Central memory CD8-positive, alpha-beta T cell (primary cell): ENCODE results near the gene UBXN6.

Source experiments
- ATAC-seq: fragments of 150-1000 bp; cut with Tn5 transposase; replicated peaks from 2 replicates; pipeline ENCODE4 v1.10.0; 2022; ENCODE audit warnings: mild to moderate bottlenecking, moderate FRiP score, moderate number of reproducible peaks; ENCODE audit not compliant: poor library complexity, severe bottlenecking; ENCODE audit errors: extremely low read depth
- DNase-seq, 2 donors: peaks; one replicate each; pipeline ENCODE4 v3.0.0; 2021; ENCODE audit warnings: low spot score in 2 of 2
- H3K27ac Mint-ChIP-seq: one replicate; pipeline ENCODE4 v1.8.0; 2022; ENCODE audit warnings: low read depth, mild to moderate bottlenecking, moderate library complexity, mixed read lengths
- H3K27me3 Mint-ChIP-seq: one replicate; pipeline ENCODE4 v1.8.0; 2022; ENCODE audit warnings: mixed read lengths
- H3K36me3 Mint-ChIP-seq: one replicate; pipeline ENCODE4 v1.8.0; 2022; ENCODE audit warnings: mild to moderate bottlenecking, moderate library complexity, mixed read lengths; ENCODE audit not compliant: insufficient read depth
- H3K4me1 Mint-ChIP-seq: one replicate; pipeline ENCODE4 v1.8.0; 2022; ENCODE audit warnings: mixed read lengths
- H3K4me3 Mint-ChIP-seq: one replicate; pipeline ENCODE4 v1.8.0; 2022; ENCODE audit warnings: mild to moderate bottlenecking, moderate library complexity, mixed read lengths
- H3K9me3 Mint-ChIP-seq: one replicate; pipeline ENCODE4 v1.8.0; 2022; ENCODE audit warnings: mixed read lengths

UBXN6 gene, protein sequence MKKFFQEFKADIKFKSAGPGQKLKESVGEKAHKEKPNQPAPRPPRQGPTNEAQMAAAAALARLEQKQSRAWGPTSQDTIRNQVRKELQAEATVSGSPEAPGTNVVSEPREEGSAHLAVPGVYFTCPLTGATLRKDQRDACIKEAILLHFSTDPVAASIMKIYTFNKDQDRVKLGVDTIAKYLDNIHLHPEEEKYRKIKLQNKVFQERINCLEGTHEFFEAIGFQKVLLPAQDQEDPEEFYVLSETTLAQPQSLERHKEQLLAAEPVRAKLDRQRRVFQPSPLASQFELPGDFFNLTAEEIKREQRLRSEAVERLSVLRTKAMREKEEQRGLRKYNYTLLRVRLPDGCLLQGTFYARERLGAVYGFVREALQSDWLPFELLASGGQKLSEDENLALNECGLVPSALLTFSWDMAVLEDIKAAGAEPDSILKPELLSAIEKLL

DNA sequence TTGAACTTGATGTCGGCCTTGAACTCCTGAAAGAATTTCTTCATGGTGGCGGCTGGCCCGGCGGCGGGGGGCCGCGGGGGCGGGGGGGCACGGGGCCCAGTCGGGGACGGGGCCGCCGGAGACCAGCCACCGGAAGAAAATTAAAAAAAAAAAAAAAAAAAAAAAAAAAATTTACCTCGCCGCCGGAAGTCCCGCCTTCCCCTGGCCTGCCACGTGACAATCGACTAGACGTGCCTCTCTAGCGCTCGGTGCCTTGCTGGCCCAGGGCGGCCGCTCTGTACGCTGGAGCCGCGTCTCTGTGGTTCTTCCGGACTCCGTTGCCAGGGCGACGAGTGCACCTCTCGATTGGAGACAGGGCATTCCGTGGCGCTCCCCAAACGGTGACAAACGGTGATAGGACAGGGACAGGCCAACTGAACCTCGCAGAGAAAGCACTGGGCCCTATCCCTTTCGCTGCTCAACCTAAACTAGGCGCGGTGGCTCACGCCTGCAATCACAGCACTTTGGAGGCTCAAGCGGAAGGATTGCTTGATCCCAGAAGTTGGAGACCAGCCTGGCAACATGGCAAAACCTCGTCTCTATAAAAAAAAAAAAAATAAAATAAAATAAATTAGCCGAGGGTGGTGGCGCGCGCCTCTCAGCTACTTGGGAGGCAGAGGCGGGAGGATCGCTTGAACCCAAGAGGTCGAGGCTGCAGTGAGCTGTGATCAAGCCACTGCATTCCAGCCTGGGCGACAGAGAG is at the start of gene UBXN6:
Gene UBXN6, minus strand, starts transcription at position 141 of the 742 bp plus-strand sequence. Its CDS starts 97 bp downstream, at position 44.
- no peaks in the 10 kb centered on the region for H3K27me3 Mint-ChIP-seq
- H3K27ac Mint-ChIP-seq = peak within 1 kb of the TSS; percentile 96

DNA sequence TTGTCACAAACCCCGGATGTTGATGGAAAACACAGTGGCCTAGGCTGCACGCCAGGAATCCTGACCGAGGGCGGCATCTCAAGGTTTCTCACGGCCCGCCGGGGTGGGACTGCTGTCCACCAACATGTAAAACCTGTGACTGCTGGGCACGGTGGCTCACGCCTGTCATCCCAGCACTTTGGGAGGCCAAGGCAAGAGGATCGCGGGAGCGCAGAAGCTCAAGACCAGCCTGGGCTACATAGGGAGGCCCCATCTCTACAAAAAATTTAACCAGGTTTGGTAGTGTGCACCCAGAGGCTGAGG is 49.5 kb upstream of the UBXN6 start:
- no peaks in the 10 kb centered on the region for H3K27me3 Mint-ChIP-seq

More for the DNA sequence above, at the start of gene UBXN6:
- ATAC-seq (peak; percentile 98), DNase-seq (peak; percentile 93 to 96)
- Mint-ChIP-seq H3K4me3 (peak within 1 kb of the TSS; percentile 87), H3K4me1 (peaks cover 17% of the 10 kb centered on the region), H3K36me3 (peaks cover 11% of the 10 kb centered on the region), H3K9me3 (no peaks in the 10 kb centered on the region)

DNA sequence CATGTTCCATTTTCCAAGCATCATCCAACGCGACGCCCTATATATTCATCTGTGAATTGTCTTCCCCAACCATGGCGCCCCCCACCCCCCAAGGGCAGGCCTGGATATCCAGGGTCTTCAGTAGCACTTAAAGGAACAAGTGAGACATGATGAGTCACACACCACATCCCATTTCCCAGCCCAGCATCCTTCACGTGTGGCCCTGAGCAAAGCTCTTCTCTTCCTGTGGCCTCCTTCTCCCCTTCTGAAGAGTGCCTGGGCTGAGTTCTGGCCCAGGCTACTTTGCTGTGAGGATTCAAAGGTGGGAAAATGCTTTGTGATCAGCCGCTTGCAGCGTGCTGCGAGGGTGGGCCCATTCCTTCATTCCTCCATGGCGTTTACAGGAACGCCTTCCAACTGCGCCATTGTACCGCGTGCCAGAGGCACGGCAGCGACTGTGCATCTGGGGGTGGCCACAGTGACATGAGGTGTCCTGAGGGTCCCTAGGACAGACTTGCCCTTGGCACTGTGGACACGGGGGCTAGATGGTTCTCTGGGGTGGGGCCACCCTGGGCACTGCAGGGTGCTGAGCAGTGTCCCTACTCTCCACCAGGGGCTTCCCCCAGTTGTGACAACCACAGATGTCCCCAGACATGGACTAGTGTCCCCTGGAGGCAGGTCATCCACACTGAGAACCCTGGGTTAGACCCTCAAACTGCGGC is 49.0 kb upstream of the UBXN6 start:
- H3K27ac Mint-ChIP-seq = peak overlapping the region; percentile 64
- DNase-seq = no peak
- H3K9me3 Mint-ChIP-seq = no peaks in the 10 kb centered on the region
- peaks cover 2% of the 10 kb centered on the region for H3K36me3 Mint-ChIP-seq
- H3K4me3 Mint-ChIP-seq = no peak overlapping the region
- peaks cover 13% of the 10 kb centered on the region for H3K4me1 Mint-ChIP-seq
- no peak for ATAC-seq
- H3K27me3 Mint-ChIP-seq = no peaks in the 10 kb centered on the region

More for the DNA sequence above, 49.5 kb upstream of the UBXN6 start:
- peaks cover 13% of the 10 kb centered on the region for H3K4me1 Mint-ChIP-seq
- H3K36me3 Mint-ChIP-seq = peaks cover 2% of the 10 kb centered on the region
- no peaks in the 10 kb centered on the region for H3K9me3 Mint-ChIP-seq
- DNase-seq (no peak), ATAC-seq (no peak)
- H3K4me3 Mint-ChIP-seq = no peak overlapping the region
- no peak overlapping the region for H3K27ac Mint-ChIP-seq

DNA sequence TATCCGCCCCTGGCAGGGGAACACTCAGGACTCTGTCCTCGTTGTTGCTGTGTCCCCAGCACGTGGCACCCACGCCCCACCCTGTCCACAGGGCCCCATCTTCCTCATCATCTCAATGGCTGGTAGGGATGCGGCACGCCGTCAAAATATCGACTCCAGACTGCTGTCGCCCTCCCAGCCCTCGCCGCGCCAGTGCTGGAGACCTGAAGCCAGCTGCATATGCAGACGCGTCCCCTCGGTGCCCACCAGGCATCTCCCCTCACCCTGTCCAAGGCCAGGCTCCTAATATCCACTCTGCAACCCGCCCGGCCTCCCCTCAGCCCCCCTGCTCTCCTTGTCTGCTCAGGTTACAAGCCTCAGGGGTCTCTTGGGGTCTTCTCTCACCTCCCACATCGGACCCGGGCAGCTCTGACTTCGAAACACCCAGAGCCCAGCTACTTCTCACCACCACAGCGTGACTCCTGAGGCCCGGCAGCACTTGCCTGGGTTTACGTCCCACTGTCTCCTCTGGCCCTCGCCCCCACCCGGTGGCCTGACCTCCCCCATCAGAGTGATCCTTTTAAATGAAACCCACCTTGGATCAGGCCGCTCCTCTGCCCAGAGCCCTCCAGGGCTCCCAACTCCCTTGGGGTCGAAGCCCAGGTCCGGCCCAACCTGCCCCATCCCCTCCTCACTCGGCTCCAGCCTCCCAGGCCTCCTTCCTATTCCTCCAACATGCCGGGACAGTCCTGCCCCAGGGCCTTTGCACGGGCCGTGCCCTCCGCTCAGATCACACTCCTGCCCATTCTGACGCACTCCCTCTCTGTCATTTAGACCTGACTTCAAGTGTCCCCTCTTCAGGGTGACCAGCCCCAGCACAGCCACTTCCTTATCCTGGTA is 48.2 kb upstream of the UBXN6 start:
- peaks cover 2% of the 10 kb centered on the region for H3K36me3 Mint-ChIP-seq
- H3K27ac Mint-ChIP-seq = peak overlapping the region; percentile 64
- H3K9me3 Mint-ChIP-seq = no peaks in the 10 kb centered on the region
- no peak for DNase-seq
- H3K4me1 Mint-ChIP-seq = peaks cover 13% of the 10 kb centered on the region
- H3K4me3 Mint-ChIP-seq = no peak overlapping the region
- no peak for ATAC-seq
- no peaks in the 10 kb centered on the region for H3K27me3 Mint-ChIP-seq

DNA sequence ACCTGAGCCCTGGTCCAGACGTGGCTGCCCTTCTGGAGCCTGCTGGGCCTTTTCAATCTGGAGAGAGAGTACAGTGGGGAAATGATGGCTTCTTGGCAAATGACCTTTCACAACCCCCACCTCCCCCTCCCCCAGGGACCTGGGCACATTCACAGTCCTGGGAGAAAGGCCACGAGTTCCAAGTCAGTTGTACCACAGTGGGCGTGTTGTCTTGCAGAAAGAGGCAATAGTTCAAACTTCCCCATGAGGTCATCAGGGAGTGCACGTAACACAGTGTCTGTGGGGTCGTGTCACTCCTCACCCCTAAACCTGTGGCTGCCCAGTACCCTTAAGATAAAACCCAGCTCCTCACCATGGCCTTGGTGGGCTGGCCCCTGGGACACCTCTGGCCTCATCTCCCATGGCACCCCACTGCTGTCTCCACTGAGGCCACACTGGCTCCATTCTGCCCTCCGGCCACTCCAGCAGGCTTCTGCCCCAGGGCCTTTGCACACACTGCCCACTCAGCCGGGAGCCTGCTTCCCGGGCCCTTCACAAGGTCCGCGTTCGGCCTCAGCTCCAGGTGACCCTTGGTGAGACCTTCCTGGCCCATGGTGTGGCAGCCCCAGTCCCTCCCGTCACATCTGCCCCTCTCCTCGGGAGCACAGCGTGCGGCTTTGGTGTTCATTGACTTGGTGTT is 47.4 kb upstream of the UBXN6 start:
- Mint-ChIP-seq H3K9me3 (no peaks in the 10 kb centered on the region), H3K4me1 (peaks cover 13% of the 10 kb centered on the region), H3K4me3 (no peak overlapping the region), H3K27ac (no peak overlapping the region), H3K27me3 (no peaks in the 10 kb centered on the region), H3K36me3 (peaks cover 4% of the 10 kb centered on the region)
- no peak for ATAC-seq
- DNase-seq = no peak

DNA sequence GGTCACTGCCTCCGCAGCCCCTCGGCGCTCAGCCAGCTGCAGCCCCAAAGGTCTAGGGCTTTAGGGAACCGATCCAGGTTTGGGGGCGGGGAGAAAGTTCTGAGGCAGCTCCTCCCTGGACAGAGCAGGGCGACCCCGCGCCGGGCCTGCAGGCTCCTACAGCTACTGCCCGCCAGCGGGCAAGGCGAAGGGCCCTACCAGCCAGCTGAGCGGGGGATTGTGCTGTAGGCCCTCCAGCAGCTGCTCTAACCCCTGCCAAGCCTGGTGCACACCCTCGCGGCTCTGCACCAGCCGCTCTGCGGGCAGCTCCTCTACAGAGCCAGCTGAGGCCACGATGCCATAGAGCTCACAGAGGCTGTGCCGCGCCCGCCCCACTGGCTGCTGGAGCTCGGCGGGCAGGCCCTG is 46.7 kb upstream of the UBXN6 start:
- Mint-ChIP-seq H3K4me3 (no peak overlapping the region), H3K9me3 (no peaks in the 10 kb centered on the region), H3K36me3 (peaks cover 6% of the 10 kb centered on the region), H3K27ac (no peak overlapping the region), H3K27me3 (no peaks in the 10 kb centered on the region), H3K4me1 (peaks cover 13% of the 10 kb centered on the region)
- DNase-seq (no peak), ATAC-seq (no peak)

DNA sequence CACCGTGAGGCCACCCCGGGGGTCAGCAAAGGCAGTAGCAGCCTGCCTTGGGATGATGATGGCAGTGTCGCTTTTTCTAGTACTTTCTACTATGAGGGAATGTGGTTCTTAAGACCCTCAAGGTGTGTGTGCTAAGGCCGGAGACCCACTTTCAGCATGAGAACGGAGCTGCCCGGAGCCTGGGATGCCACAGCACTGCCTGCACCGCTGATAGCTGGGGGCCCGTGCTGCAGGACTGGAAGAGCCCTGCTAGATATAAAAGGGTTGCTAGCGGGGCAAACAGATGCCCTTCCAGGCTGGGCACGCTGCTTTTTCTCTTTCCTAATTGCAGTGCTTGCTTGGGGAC is 46.2 kb upstream of the UBXN6 start:
- Mint-ChIP-seq H3K9me3 (no peaks in the 10 kb centered on the region), H3K36me3 (peaks cover 7% of the 10 kb centered on the region), H3K27ac (no peak overlapping the region), H3K4me3 (no peak overlapping the region), H3K4me1 (peaks cover 13% of the 10 kb centered on the region), H3K27me3 (no peaks in the 10 kb centered on the region)
- no peak for ATAC-seq
- DNase-seq = no peak

DNA sequence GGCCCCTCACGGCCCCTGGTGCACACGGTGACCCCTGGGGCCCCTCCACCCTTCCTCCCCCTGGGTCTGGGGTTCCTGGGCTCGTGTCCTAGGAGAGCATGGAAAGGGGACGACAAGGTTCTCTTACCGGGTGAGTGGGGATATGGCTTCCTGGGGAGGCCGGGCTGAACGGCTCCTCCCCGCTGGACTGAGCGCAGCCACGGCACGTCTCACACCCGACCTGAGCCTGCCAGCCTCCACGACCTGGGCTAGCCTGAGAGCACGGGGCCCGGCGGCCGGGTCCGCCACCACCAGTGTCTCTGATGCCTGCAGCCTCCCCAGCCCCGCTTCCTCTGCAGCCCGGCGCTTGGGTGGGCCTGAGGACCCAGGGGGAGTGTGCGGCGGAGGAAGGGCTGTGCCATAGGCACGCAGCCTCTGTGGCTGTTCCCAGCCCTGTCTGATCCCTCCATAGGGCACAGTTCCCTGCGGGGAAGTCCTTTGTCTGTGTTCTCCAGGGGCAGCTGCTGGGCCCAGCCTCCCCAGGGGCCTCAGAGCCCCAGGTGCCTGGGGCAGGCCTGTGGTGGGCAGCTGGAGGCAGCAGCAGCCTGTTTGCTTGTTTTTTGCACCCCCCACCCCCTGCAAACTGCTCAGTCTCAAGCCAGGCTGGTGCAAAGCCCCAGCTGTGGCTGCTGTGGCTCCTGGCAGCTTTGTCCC is 45.7 kb upstream of the UBXN6 start:
- DNase-seq (no peak), ATAC-seq (no peak)
- no peaks in the 10 kb centered on the region for H3K27me3 Mint-ChIP-seq
- peaks cover 7% of the 10 kb centered on the region for H3K36me3 Mint-ChIP-seq
- H3K9me3 Mint-ChIP-seq = no peaks in the 10 kb centered on the region
- H3K27ac Mint-ChIP-seq = no peak overlapping the region
- no peak overlapping the region for H3K4me3 Mint-ChIP-seq
- H3K4me1 Mint-ChIP-seq = peaks cover 13% of the 10 kb centered on the region

DNA sequence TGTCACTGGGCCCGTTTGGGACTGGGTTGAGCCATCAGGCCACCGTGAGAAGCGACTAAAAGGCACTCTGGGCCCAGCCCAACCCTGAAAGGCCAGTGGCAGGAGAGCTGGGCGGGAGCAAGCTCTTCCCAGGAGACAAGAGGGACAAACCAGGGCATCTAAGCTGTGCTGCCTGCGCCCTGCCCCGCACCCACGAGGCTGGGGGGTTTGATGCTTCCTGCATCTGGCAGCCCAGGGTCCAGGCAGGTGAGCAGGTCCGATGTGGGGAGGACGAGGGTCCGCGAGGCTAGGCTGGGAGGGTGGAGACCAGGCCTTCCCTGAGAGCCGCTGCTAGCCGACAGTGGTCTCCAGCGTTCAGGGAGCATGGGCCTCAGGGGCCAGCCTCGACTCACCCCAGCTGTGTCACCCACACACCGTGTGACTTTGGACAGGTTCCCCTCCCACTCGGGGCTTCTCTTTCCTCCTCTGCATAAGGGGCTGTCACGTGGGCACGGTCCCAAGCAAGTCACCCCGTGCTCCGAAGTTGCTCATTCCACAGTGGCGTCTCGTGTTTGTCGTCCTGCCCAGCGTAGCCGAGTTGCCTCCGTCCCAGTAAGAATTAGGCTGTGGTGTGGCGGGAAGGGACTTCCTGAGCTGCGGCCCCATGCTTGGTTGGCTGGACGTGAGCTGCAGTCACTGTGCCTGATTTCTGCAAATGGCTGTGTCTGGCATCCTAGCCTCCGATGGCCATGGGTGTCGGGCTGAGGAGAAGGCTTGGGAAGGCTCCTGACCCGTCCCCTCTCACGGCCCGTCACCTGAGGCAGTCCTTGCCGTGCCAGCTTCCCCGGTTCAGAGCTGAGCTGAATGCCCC is 44.9 kb upstream of the UBXN6 start:
- Mint-ChIP-seq H3K27me3 (no peaks in the 10 kb centered on the region), H3K4me3 (no peak overlapping the region), H3K4me1 (peaks cover 13% of the 10 kb centered on the region), H3K27ac (no peak overlapping the region), H3K9me3 (no peaks in the 10 kb centered on the region), H3K36me3 (peaks cover 7% of the 10 kb centered on the region)
- DNase-seq = no peak
- no peak for ATAC-seq

DNA sequence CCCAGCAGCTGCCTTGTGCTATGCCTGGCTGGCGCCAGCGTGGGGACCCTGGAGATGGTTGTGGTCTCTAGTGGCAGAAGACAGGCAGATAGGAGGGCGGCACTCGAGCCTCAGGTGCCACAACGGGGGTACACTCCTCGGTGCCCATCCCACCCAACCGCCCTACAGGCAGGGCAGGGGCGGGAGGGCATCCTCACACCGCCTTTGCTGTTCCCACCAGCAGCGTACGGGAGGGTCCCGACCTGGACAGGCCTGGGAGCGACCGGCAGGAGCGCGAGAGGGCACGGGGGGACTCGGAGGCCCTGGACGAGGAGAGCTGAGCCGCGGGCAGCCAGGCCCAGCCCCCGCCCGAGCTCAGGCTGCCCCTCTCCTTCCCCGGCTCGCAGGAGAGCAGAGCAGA is 44.1 kb upstream of the UBXN6 start:
- no peak overlapping the region for H3K27ac Mint-ChIP-seq
- peaks cover 9% of the 10 kb centered on the region for H3K36me3 Mint-ChIP-seq
- H3K4me3 Mint-ChIP-seq = no peak overlapping the region
- no peaks in the 10 kb centered on the region for H3K9me3 Mint-ChIP-seq
- DNase-seq = no peak
- no peaks in the 10 kb centered on the region for H3K27me3 Mint-ChIP-seq
- no peak for ATAC-seq
- H3K4me1 Mint-ChIP-seq = peaks cover 12% of the 10 kb centered on the region
